Heart right ventricle (tissue), 16 donors: ENCODE measurements around the gene PPIL6. TPM values are rescaled to one million over a fixed set of nuclear protein-coding genes. Genes with fewer than 3 reads are reported as not detected.

Source experiments
- ATAC-seq, 8 donors: fragments of 200-7000 bp; cut with Tn5 transposase; one replicate each; pipeline ENCODE4 v1.9.1; 2020; ENCODE audit warnings: mild to moderate bottlenecking in 8 of 8, moderate library complexity in 8 of 8, moderate number of reproducible peaks in 1 of 8
- DNase-seq, 2 donors: peaks; one replicate each; pipeline ENCODE4 v3.0.0-alpha.2; 2020
- H3K27ac ChIP-seq, 10 donors: fragments of 200-600 bp; sonication (generic) in 2 of 10; one replicate each; pipeline versions ENCODE4 v1.5.0 to v1.8.0; 2020 to 2022; ENCODE audit warnings: mild to moderate bottlenecking in 3 of 10
- H3K27me3 ChIP-seq, 7 donors: fragments of 200-600 bp; one replicate each; pipeline ENCODE4 v1.8.0; 2021 to 2022; ENCODE audit warnings: mild to moderate bottlenecking in 2 of 7
- H3K36me3 ChIP-seq, 9 donors: fragments of 200-600 bp; sonication (generic) in 1 of 9; one replicate each; pipeline versions ENCODE4 v1.5.0 to v1.8.0; 2020 to 2022; ENCODE audit warnings: mild to moderate bottlenecking in 2 of 9
- H3K4me1 ChIP-seq, 9 donors: fragments of 200-600 bp; sonication (generic) in 1 of 9; one replicate each; pipeline versions ENCODE4 v1.5.0 to v1.8.0; 2020 to 2022; ENCODE audit warnings: mild to moderate bottlenecking in 4 of 9
- H3K4me3 ChIP-seq, 10 donors: fragments of 200-600 bp; sonication (generic) in 2 of 10; one replicate each; pipeline versions ENCODE4 v1.5.0 to v1.8.0; 2020 to 2022; ENCODE audit warnings: mild to moderate bottlenecking in 7 of 10, moderate library complexity in 2 of 10
- H3K9me3 ChIP-seq, 11 donors: fragments of 200-600 bp in 10 of 11; sonication (generic) in 2 of 11; one replicate each; pipeline versions ENCODE4 v1.5.0 to v1.8.0; 2013 to 2022; ENCODE audit warnings: mild to moderate bottlenecking in 2 of 11, control low read depth in 1 of 11, moderate library complexity in 1 of 11
- CTCF ChIP-seq, 9 donors: fragments of 200-600 bp; sonication (generic) in 2 of 9; IDR thresholded peaks; one replicate each; pipeline versions ENCODE4 v1.5.0 to v1.8.0; 2021 to 2022; ENCODE audit warnings: antibody characterized with exemption in 9 of 9, mild to moderate bottlenecking in 5 of 9, moderate library complexity in 1 of 9
- WGBS, 2 donors: extraction: QIAGEN DNeasy Blood & Tissue Kit; methylation state at CpG; one replicate each; pipeline ENCODE4 v1.1.7; 2013; ENCODE audit warnings: inconsistent platforms in 1 of 2; 5-methylcytosine and 5-hydroxymethylcytosine counted together
- intact Hi-C, 10 donors: fragments of 100-400 bp; cut with DNase I; formaldehyde crosslinking; loops; one replicate each; pipeline versions ENCODE4 v1.11.1 to v1.14.2; 2022
- polyA plus RNA-seq, 2 donors: library from polyadenylated mRNA; stranded (reverse); fragments of 200-250 nt; gene quantifications; one replicate each; pipeline ENCODE4 v1.2.3, GENCODE V29; 2013
- total RNA-seq, 10 donors: library from RNA; stranded (reverse); fragmentation: NEBNext Ultra II Directional in 3 of 10; extraction: Animal tissue kit (Norgen Biotek cat#: 25700) in 3 of 10; gene quantifications; one replicate each; pipeline versions ENCODE4 v1.2.1 to v1.2.4, GENCODE V29; 2021 to 2023
- donor health status: Arrhythmogenic right ventricular cardiomyopathy.
- donor health status: ischemic (EF 13 %, LVEDD 7.1; RV severe dilation, severe dysfunction).
- donor health status: healthy with polysubstance abuse.
- donor health status: DM: no; HTN: yes; CAD: no.
- donor health status: DM: no; HTN: no; CAD: no.
- donor health status: ischemic (EF 25% LVEDD 6.9; RV normal size, moderate dysfunction).
- donor health status: ischemic (EF 25% LVEDD 5.7; RV mildly dilated, moderate dysfunction).
- donor health status: healthy.
- donor health status: DM: yes; HTN: yes; CAD: no.
- donor health status: Ischemic cardiomyopathy.
- donor health status: ischemic (EF 35%, LVEDD 5.7; RV mildly dilated, moderate dysfunction).
- donor health status: nonischemic (EF 11% LVEDD 7.7; RV severe dilation, severe dysfunction).
- donor health status: DM: yes; HTN: yes; CAD: no.
- donor health status: PGD.
- donor health status: ischemic (EF 29% LVEDD 5.4; RV normal size, mild dysfunction).
- donor health status: nonischemic (EF 23%, LVEDD 6.1; RV moderate dilation, normal function).

Gene PPIL6
- total and polyA plus RNA-seq, 12 donors: 0.44 to 5.2 (median 2.6) TPM

- H3K36me3 ChIP-seq: peaks cover 0 to 45% (median 11%) of the 10 kb centered on the region in 9 donors
- intact Hi-C loops: no loop called here
- WGBS, 2 donors: 90 to 99% methylated on average over 3 of the region's 3 CpGs
- no peak for ATAC-seq
- H3K27me3 ChIP-seq: no peaks in the 10 kb centered on the region
- peaks cover 4 to 40% (median 18%) of the 10 kb centered on the region in 9 donors for H3K4me1 ChIP-seq
- no peak for DNase-seq
- H3K9me3 ChIP-seq: peaks cover 0 to 5% (median 0%) of the 10 kb centered on the region in 11 donors
- no peak overlapping the region for H3K27ac ChIP-seq
- no peak for TF ChIP-seq CTCF (IDR thresholded peaks at IDR 0.05)
- no peak overlapping the region for H3K4me3 ChIP-seq
Measured at GRCh38 chr6:109460161-109460829, 19.9 kb upstream of the PPIL6 start.

GRCh38 chr6:109458774-109459531 is 18.5 kb upstream of the PPIL6 start:
- 81 to 83% methylated on average over 5 of the region's 5 CpGs for WGBS, 2 donors
- intact Hi-C loops: no loop called here
- Histone ChIP-seq H3K9me3 (peaks cover 0 to 5% (median 0%) of the 10 kb centered on the region in 11 donors), H3K36me3 (peaks cover 0 to 31% (median 7%) of the 10 kb centered on the region in 9 donors), H3K4me1 (peaks cover 6 to 50% (median 28%) of the 10 kb centered on the region in 9 donors), H3K27me3 (no peaks in the 10 kb centered on the region), H3K27ac (peak overlapping the region in 1 of 10 donors; percentile 36), H3K4me3 (no peak overlapping the region)
- DNase-seq (no peak), ATAC-seq (no peak)
- no peak for TF ChIP-seq CTCF (IDR thresholded peaks at IDR 0.05)

DNA sequence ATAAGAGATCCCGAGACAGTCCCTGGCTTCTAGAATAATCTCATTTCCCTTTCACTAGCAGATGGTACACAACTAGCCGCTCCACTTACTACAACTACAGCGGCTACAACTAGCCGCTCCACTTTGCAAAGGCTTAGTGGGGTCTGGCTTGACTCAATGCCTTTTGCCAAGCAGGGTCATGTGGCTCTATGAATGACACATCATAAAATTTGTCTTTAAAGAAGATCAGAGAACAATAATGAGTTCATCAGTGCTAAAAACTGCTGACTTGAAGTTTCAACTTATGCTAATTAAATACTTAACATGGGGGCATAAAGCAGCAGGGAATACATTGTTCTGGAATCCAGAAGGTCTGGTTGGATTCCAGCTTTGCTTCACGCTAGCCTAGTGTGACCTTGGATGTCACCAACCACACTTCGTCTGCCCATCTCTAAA is 17.2 kb upstream of the PPIL6 start:
- no peak for TF ChIP-seq CTCF (IDR thresholded peaks at IDR 0.05)
- Histone ChIP-seq H3K9me3 (peaks cover 0 to 5% (median 0%) of the 10 kb centered on the region in 11 donors), H3K4me1 (peaks cover 6 to 57% (median 29%) of the 10 kb centered on the region in 9 donors), H3K4me3 (no peak overlapping the region), H3K27ac (peak overlapping the region in 5 of 10 donors; percentile 2 to 66 (median 44)), H3K27me3 (no peaks in the 10 kb centered on the region), H3K36me3 (peaks cover 0 to 29% (median 6%) of the 10 kb centered on the region in 9 donors)
- no peak for ATAC-seq
- DNase-seq: no peak
- WGBS, 2 donors: 76 to 84% methylated on average over 6 of the region's 6 CpGs
- intact Hi-C loops: no loop called here

GRCh38 chr6:109456710-109457561 is 16.5 kb upstream of the PPIL6 start:
- Histone ChIP-seq H3K9me3 (peaks cover 0 to 5% (median 0%) of the 10 kb centered on the region in 11 donors), H3K36me3 (peaks cover 0 to 29% (median 3%) of the 10 kb centered on the region in 9 donors), H3K27me3 (no peaks in the 10 kb centered on the region), H3K27ac (peak overlapping the region in 8 of 10 donors; percentile 2 to 84 (median 55)), H3K4me1 (peaks cover 6 to 57% (median 29%) of the 10 kb centered on the region in 9 donors), H3K4me3 (peak overlapping the region in 8 of 10 donors; percentile 57 to 91 (median 84))
- intact Hi-C loops: no loop called here
- DNase-seq (peak; percentile 47 to 48), ATAC-seq (peak in 5 of 8 donors; percentile 16 to 54 (median 28))
- WGBS, 2 donors: 58 to 66% methylated on average over 16 of the region's 16 CpGs
- TF ChIP-seq CTCF (IDR thresholded peaks at IDR 0.05): no peak
